Measurements from ENCODE around the gene DLGAP1.

DLGAP1 gene

GRCh38 chr18:3985664-3986063, 469.4 kb downstream of the DLGAP1 start:
- no peak overlapping the region for H3K4me3 ChIP-seq (ENCODE audit: low read length)
- no peak overlapping the region for H3K9ac ChIP-seq (ENCODE audit: low read length)
- H3K9me3 ChIP-seq (ENCODE audit: control insufficient read depth, low read length) = no peaks in the 10 kb centered on the region
- peaks cover 3% of the 10 kb centered on the region for H3K4me1 ChIP-seq (ENCODE audit: control insufficient read depth, insufficient read depth, low read length)
- no peaks in the 10 kb centered on the region for H3K27me3 ChIP-seq (ENCODE audit: control insufficient read depth, insufficient read depth, low read length)
- no peaks in the 10 kb centered on the region for H3K36me3 ChIP-seq (ENCODE audit: control insufficient read depth, insufficient read depth, low read length)

DNA sequence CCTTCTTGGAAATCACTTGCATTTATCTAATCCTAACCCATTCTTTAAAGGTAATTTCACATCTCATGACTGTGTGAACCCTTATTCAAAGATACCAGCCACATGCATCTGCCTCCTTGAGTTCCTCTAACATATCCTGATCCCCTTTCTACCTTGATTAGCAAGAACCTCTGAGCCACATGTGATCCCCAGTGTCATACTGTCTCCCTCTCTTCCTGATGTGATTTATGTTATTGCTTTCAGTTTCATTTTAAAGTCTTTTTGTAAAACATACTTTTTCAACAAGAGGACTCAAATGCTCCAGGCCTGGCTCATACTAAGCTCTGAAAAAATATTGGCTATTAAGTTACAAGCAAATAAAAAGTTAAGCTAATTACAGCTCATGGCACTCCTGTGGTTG, 470.1 kb downstream of the DLGAP1 start:
- Histone ChIP-seq H3K36me3 (ENCODE audit: control insufficient read depth, insufficient read depth, low read length) (no peaks in the 10 kb centered on the region), H3K4me3 (ENCODE audit: low read length) (no peak overlapping the region), H3K9ac (ENCODE audit: low read length) (no peak overlapping the region), H3K9me3 (ENCODE audit: control insufficient read depth, low read length) (no peaks in the 10 kb centered on the region), H3K4me1 (ENCODE audit: control insufficient read depth, insufficient read depth, low read length) (peaks cover 3% of the 10 kb centered on the region), H3K27me3 (ENCODE audit: control insufficient read depth, insufficient read depth, low read length) (no peaks in the 10 kb centered on the region)

- H3K4me1 ChIP-seq (ENCODE audit: control insufficient read depth, insufficient read depth, low read length) = peaks cover 3% of the 10 kb centered on the region
- no peak overlapping the region for H3K4me3 ChIP-seq (ENCODE audit: low read length)
- no peaks in the 10 kb centered on the region for H3K36me3 ChIP-seq (ENCODE audit: control insufficient read depth, insufficient read depth, low read length)
- H3K27me3 ChIP-seq (ENCODE audit: control insufficient read depth, insufficient read depth, low read length) = no peaks in the 10 kb centered on the region
- no peaks in the 10 kb centered on the region for H3K9me3 ChIP-seq (ENCODE audit: control insufficient read depth, low read length)
- H3K9ac ChIP-seq (ENCODE audit: low read length) = no peak overlapping the region
Measured at GRCh38 chr18:3984163-3984757, 470.8 kb downstream of the DLGAP1 start.

DNA sequence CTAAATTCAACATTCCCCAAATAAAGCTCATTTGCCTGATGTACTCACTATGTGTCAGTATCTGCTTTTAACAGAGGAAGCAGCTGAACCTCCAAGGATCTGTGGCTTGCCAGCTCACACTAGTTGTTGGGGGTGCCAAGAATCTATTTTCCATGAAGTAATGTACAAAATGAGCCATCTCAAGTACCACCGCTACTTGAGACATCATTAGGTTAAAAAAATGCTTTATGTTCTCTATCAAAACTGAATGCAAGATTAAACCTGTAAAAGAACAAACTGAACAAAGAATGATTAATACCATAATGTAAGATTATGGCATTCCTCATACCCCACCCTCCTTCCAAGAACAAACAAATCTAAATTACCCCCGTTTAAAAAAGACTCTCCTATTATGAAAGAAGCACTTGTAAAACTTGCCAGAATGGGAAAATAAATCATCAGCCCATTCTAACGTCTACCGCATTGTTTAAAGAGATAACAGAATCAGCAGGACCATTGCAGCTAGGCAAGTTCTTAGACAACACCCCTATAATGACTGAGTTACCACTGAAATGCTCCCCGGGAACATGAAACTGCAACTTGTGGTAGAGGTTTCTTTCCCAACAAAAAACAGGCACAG, 471.6 kb downstream of the DLGAP1 start:
- no peak overlapping the region for H3K9ac ChIP-seq (ENCODE audit: low read length)
- H3K4me1 ChIP-seq (ENCODE audit: control insufficient read depth, insufficient read depth, low read length) = peaks cover 3% of the 10 kb centered on the region
- no peak overlapping the region for H3K4me3 ChIP-seq (ENCODE audit: low read length)
- H3K36me3 ChIP-seq (ENCODE audit: control insufficient read depth, insufficient read depth, low read length) = no peaks in the 10 kb centered on the region
- no peaks in the 10 kb centered on the region for H3K9me3 ChIP-seq (ENCODE audit: control insufficient read depth, low read length)
- H3K27me3 ChIP-seq (ENCODE audit: control insufficient read depth, insufficient read depth, low read length) = no peaks in the 10 kb centered on the region

DNA sequence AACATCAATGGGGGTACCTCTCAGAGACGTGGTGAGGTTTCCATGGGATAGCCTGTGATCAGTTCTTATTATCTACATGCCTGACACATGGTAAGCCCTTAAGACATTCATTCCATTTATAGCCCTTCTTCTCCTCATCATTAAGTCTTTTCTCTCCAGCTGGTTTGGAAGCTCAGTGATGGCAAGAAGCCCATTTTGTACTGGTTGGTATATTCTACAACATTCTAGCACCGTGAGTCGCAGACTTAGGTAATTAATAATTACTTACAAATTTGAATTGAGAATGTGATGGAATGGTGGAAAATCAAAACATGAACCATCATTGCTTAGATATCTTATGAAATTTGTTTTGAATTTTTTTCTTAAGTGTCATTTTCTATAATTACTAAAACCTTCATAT, 472.6 kb downstream of the DLGAP1 start:
- Histone ChIP-seq H3K9ac (ENCODE audit: low read length) (no peak overlapping the region), H3K36me3 (ENCODE audit: control insufficient read depth, insufficient read depth, low read length) (no peaks in the 10 kb centered on the region), H3K4me3 (ENCODE audit: low read length) (no peak overlapping the region), H3K4me1 (ENCODE audit: control insufficient read depth, insufficient read depth, low read length) (peaks cover 3% of the 10 kb centered on the region), H3K9me3 (ENCODE audit: control insufficient read depth, low read length) (no peaks in the 10 kb centered on the region), H3K27me3 (ENCODE audit: control insufficient read depth, insufficient read depth, low read length) (no peaks in the 10 kb centered on the region)

DNA sequence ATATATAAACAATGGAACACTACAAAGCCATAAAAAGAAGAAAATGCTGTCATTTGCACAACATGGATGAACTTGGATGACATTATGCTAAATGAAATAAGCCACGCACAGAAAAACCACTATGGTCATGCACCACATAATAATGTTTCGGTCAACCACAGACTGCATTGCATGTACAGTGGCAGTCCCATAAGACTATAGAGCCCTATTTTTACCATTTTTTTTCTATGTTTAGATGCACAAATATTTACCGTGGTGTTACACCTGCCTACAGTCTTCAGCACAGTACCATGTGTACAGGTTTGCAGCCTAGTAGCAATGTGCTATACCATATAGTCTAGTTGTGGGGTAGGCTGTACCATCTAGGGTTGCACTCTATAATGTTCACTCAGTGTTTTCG, 476.1 kb downstream of the DLGAP1 start:
- Histone ChIP-seq H3K9me3 (ENCODE audit: control insufficient read depth, low read length) (no peaks in the 10 kb centered on the region), H3K9ac (ENCODE audit: low read length) (no peak overlapping the region), H3K4me3 (ENCODE audit: low read length) (no peak overlapping the region), H3K36me3 (ENCODE audit: control insufficient read depth, insufficient read depth, low read length) (no peaks in the 10 kb centered on the region), H3K27me3 (ENCODE audit: control insufficient read depth, insufficient read depth, low read length) (no peaks in the 10 kb centered on the region), H3K4me1 (ENCODE audit: control insufficient read depth, insufficient read depth, low read length) (no peaks in the 10 kb centered on the region)

GRCh38 chr18:3973191-3973850, 481.8 kb downstream of the DLGAP1 start:
- Histone ChIP-seq H3K9me3 (ENCODE audit: control insufficient read depth, low read length) (no peaks in the 10 kb centered on the region), H3K36me3 (ENCODE audit: control insufficient read depth, insufficient read depth, low read length) (no peaks in the 10 kb centered on the region), H3K9ac (ENCODE audit: low read length) (no peak overlapping the region), H3K4me3 (ENCODE audit: low read length) (no peak overlapping the region), H3K4me1 (ENCODE audit: control insufficient read depth, insufficient read depth, low read length) (peaks cover 4% of the 10 kb centered on the region), H3K27me3 (ENCODE audit: control insufficient read depth, insufficient read depth, low read length) (no peaks in the 10 kb centered on the region)

DNA sequence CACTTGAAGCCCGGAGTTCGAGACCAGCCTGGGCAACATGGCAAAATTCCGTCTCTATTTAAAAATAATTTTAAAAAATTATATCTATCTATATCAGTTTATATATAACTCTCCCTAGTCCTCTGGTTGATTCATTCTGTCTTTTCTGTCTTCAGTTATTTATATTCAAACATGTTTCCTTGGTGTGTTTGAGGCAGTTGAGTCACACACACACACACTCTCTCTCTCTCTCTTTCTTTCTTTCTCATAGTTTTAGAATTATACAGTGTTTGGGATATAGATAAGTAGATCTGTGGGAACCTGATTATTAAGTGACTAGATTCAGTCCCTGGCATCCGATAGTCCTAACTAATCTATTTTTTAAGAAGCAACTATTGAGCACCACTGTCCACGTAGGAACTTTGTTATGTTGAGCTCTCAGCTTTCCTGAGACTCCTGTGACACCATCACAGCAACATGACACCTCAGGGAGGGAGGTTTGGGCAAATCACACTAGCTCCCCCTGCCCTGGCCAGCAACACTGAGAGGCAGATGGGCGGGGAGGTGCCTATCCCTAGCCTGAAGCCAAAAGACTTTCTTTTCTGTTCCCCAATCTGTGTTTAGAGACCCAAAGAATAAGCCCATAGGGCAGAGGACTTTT, 482.7 kb downstream of the DLGAP1 start:
- H3K27me3 ChIP-seq (ENCODE audit: control insufficient read depth, insufficient read depth, low read length) = no peaks in the 10 kb centered on the region
- no peaks in the 10 kb centered on the region for H3K36me3 ChIP-seq (ENCODE audit: control insufficient read depth, insufficient read depth, low read length)
- no peak overlapping the region for H3K4me3 ChIP-seq (ENCODE audit: low read length)
- no peak overlapping the region for H3K9ac ChIP-seq (ENCODE audit: low read length)
- no peaks in the 10 kb centered on the region for H3K9me3 ChIP-seq (ENCODE audit: control insufficient read depth, low read length)
- peaks cover 7% of the 10 kb centered on the region for H3K4me1 ChIP-seq (ENCODE audit: control insufficient read depth, insufficient read depth, low read length)

GRCh38 chr18:3970929-3971328, 484.2 kb downstream of the DLGAP1 start:
- Histone ChIP-seq H3K9me3 (ENCODE audit: control insufficient read depth, low read length) (no peaks in the 10 kb centered on the region), H3K4me3 (ENCODE audit: low read length) (no peak overlapping the region), H3K4me1 (ENCODE audit: control insufficient read depth, insufficient read depth, low read length) (peaks cover 8% of the 10 kb centered on the region), H3K36me3 (ENCODE audit: control insufficient read depth, insufficient read depth, low read length) (no peaks in the 10 kb centered on the region), H3K27me3 (ENCODE audit: control insufficient read depth, insufficient read depth, low read length) (no peaks in the 10 kb centered on the region), H3K9ac (ENCODE audit: low read length) (no peak overlapping the region)

DNA sequence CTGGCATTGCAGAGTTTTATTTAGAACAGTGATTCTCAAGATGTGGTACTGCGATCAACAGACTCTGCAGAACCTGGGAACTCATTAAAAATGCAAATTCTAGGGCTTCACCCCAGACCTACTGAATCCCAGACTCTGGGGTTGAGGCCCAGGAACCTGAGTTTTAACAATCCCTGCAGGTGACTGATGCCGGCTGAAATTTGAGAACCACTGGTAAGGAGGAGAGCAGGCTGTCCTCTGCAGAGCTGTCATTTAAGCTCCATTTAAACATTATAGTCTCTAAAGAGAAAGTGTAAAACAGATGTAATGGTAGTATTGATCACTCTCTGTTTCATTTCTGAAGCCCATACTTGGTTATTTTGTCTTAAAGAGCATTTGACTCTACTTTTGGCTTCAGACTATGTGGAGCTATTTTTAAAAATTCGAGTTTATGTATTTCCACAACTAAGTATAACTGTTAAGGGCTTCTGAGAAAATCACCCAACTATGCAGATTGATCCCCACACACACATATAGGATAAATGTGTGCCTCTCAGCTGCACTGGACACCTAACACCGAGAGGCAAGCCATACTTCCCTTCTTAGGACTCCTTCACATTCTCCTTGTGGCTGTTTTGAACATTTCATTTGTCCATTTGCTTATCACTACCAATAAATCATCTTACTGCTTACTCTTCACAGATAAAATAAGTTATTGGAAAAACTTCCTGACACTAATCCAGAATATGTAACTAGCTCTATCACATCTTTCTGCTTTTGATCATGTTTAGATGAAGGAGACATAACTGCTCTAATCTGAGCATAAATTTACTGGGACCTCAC, 487.5 kb downstream of the DLGAP1 start:
- Histone ChIP-seq H3K4me3 (ENCODE audit: low read length) (no peak overlapping the region), H3K36me3 (ENCODE audit: control insufficient read depth, insufficient read depth, low read length) (no peaks in the 10 kb centered on the region), H3K27me3 (ENCODE audit: control insufficient read depth, insufficient read depth, low read length) (no peaks in the 10 kb centered on the region), H3K4me1 (ENCODE audit: control insufficient read depth, insufficient read depth, low read length) (peaks cover 4% of the 10 kb centered on the region), H3K9me3 (ENCODE audit: control insufficient read depth, low read length) (no peaks in the 10 kb centered on the region), H3K9ac (ENCODE audit: low read length) (no peak overlapping the region)

DNA sequence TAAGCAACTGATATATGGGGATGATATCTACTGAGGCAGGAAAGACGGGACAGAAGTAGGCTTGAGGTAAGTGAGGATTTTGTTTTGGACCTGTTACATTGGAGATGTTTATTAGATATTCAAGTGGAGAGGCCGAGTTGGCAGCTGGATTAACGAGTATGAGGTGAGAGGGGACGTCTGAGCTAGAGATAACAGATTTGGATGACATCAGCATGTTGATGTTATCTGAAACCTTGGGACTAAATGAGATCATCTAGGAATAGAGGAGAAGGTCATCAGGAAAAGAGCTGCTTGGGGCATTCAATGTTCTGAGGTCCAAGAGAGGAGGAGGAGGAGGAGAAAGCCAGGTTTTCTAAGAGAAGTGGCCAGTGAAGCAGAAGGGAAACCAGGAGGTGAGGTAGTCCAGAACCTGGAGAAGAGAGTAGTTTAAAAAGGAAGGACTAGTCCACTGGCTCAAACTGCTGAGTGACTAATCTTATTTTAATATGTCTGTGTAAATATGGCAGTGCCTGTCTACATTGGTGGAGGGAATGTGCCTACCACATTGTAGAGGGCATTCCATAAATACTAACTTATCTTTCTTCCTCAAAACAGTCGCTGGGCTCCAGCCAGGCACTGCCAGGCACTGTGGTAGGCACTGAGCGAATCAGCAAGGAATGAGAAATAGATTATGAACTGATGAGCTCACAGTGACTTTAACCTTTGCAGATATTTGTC, 488.3 kb downstream of the DLGAP1 start:
- H3K4me1 ChIP-seq (ENCODE audit: control insufficient read depth, insufficient read depth, low read length) = peaks cover 4% of the 10 kb centered on the region
- H3K36me3 ChIP-seq (ENCODE audit: control insufficient read depth, insufficient read depth, low read length) = no peaks in the 10 kb centered on the region
- no peaks in the 10 kb centered on the region for H3K27me3 ChIP-seq (ENCODE audit: control insufficient read depth, insufficient read depth, low read length)
- no peak overlapping the region for H3K9ac ChIP-seq (ENCODE audit: low read length)
- H3K4me3 ChIP-seq (ENCODE audit: low read length) = no peak overlapping the region
- no peaks in the 10 kb centered on the region for H3K9me3 ChIP-seq (ENCODE audit: control insufficient read depth, low read length)
